ENCODE results near the gene FAM20A. TPM values are rescaled to one million over a fixed set of nuclear protein-coding genes. Genes with fewer than 3 reads are reported as not detected.

Gene FAM20A
- total and polyA plus RNA-seq, 7 donors: 0.46 to 10.0 (median 5.4) TPM

DNA sequence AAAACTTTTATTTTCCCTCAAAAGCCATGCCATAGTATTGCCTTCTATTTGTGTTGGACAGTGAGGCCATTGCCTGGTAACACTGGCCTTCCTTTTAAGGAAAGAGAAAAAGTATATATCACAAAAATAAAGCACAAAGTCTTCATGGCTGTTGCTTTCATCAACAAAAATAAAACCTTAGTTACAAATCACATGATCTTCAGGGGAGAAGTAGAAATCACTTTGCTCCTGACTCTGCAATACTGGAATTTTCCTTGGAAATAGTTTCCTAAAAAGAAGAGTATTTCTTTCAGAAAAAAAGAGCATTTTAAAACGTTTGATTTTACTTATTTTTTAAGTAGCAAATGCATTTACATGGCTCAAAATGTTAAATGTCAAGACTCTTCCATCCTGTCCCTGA, 41.9 kb downstream of the FAM20A start:
- Histone ChIP-seq H3K9me3 (no peaks in the 10 kb centered on the region), H3K4me1 (no peaks in the 10 kb centered on the region), H3K4me3 (no peak overlapping the region), H3K27me3 (no peaks in the 10 kb centered on the region), H3K27ac (no peak overlapping the region), H3K36me3 (no peaks in the 10 kb centered on the region)
- TF ChIP-seq EP300 (IDR thresholded peaks at IDR 0.05): no peak
- intact Hi-C loops (cut with DNase I): no loop called here
- no peak for DNase-seq
- WGBS, 2 donors: 12 to 37% methylated on average over 1 of the region's 1 CpG

GRCh38 chr17:68556551-68556950, 44.6 kb downstream of the FAM20A start:
- Histone ChIP-seq H3K27ac (no peak overlapping the region), H3K4me1 (no peaks in the 10 kb centered on the region), H3K27me3 (no peaks in the 10 kb centered on the region), H3K36me3 (no peaks in the 10 kb centered on the region), H3K4me3 (no peak overlapping the region), H3K9me3 (no peaks in the 10 kb centered on the region)
- intact Hi-C loops (cut with DNase I): no loop called here
- TF ChIP-seq EP300 (IDR thresholded peaks at IDR 0.05) (no peak), CTCF (IDR thresholded peaks at IDR 0.05) (no peak), POLR2AphosphoS5 (IDR thresholded peaks at IDR 0.05) (no peak), POLR2A (IDR thresholded peaks at IDR 0.05) (no peak)
- no peak for DNase-seq
- 88 to 89% methylated on average over 4 of the region's 4 CpGs for WGBS, 2 donors

- no peaks in the 10 kb centered on the region for H3K4me1 ChIP-seq
- H3K9me3 ChIP-seq: no peaks in the 10 kb centered on the region
- H3K27me3 ChIP-seq: no peaks in the 10 kb centered on the region
- H3K4me3 ChIP-seq: no peak overlapping the region
- H3K27ac ChIP-seq: no peak overlapping the region
- 75 to 76% methylated on average over 12 of the region's 12 CpGs for WGBS, 2 donors
- no peak for TF ChIP-seq POLR2AphosphoS5 (IDR thresholded peaks at IDR 0.05)
- TF ChIP-seq CTCF (IDR thresholded peaks at IDR 0.05): no peak
- TF ChIP-seq EP300 (IDR thresholded peaks at IDR 0.05): no peak
- no peak for TF ChIP-seq POLR2A (IDR thresholded peaks at IDR 0.05)
- intact Hi-C loops (cut with DNase I): no loop called here
- DNase-seq: no peak
- peaks cover 0 to 18% (median 6%) of the 10 kb centered on the region in 4 donors for H3K36me3 ChIP-seq
Observed at GRCh38 chr17:68544111-68544915, 56.9 kb downstream of the FAM20A start.

DNA sequence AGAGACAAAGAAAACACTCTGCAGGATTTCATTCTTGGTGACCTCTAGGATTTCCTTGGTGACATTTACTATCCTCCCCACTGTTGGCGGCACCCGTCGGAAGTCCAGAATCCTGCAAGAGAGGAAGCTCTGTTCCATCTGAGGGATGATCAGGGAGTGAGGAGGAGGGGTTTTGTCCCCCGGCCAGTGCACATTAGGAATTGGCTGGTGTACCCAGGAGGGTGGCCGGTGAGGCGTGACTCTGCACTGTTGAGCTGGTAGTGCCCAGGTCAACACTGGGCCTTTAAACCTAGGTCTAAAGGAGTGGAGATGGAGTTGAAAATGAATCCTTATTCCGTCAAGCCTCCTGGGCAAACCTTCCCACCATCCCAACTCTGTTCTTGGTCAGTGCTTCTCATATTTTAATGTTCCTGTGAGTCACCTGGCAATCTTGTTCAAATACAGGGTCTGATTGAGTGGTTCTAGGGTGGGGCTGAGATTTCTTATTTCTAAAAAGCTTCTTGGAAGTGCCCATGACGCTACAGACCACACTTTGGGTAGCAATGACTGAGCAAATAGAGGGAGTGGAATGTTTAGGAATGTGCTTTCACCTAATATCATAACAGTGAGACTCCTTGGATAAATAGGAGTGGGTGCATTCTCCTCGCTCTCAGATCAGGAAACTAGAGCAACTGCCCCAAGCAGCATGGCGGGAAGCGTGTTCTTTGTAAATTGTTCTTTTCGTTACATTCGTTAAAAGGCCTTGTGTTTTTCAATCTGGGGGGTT, 58.3 kb downstream of the FAM20A start:
- no peak overlapping the region for H3K27ac ChIP-seq
- TF ChIP-seq EP300 (IDR thresholded peaks at IDR 0.05): no peak
- TF ChIP-seq POLR2AphosphoS5 (IDR thresholded peaks at IDR 0.05): no peak
- no peak for TF ChIP-seq CTCF (IDR thresholded peaks at IDR 0.05)
- TF ChIP-seq POLR2A (IDR thresholded peaks at IDR 0.05): no peak
- no peak overlapping the region for H3K4me3 ChIP-seq
- peaks cover 0 to 29% (median 7%) of the 10 kb centered on the region in 4 donors for H3K36me3 ChIP-seq
- H3K4me1 ChIP-seq: no peaks in the 10 kb centered on the region
- 95 to 96% methylated on average over 13 of the region's 13 CpGs for WGBS, 2 donors
- H3K9me3 ChIP-seq: no peaks in the 10 kb centered on the region
- H3K27me3 ChIP-seq: no peaks in the 10 kb centered on the region
- intact Hi-C loops (cut with DNase I): no loop called here
- no peak for DNase-seq

GRCh38 chr17:68541816-68542215, 59.4 kb downstream of the FAM20A start:
- H3K4me1 ChIP-seq: no peaks in the 10 kb centered on the region
- H3K27me3 ChIP-seq: no peaks in the 10 kb centered on the region
- TF ChIP-seq POLR2A (IDR thresholded peaks at IDR 0.05): no peak
- TF ChIP-seq CTCF (IDR thresholded peaks at IDR 0.05): no peak
- no peak for TF ChIP-seq POLR2AphosphoS5 (IDR thresholded peaks at IDR 0.05)
- TF ChIP-seq EP300 (IDR thresholded peaks at IDR 0.05): no peak
- 91 to 94% methylated on average over 6 of the region's 6 CpGs for WGBS, 2 donors
- DNase-seq: no peak
- H3K27ac ChIP-seq: no peak overlapping the region
- peaks cover 0 to 40% (median 10%) of the 10 kb centered on the region in 4 donors for H3K36me3 ChIP-seq
- intact Hi-C loops (cut with DNase I): no loop called here
- H3K9me3 ChIP-seq: no peaks in the 10 kb centered on the region
- H3K4me3 ChIP-seq: no peak overlapping the region

All from sigmoid colon (tissue), 7 donors.